ENCODE results near the gene LCNL1. TPM values are rescaled to one million over a fixed set of nuclear protein-coding genes. Genes with fewer than 3 reads are reported as not detected.
"Not testable (repeated sequence)": the region's sequence is repeated elsewhere in the genome, so short reads cannot be mapped to it uniquely, and the experiment has no call there.

LCNL1 gene
- polyA plus RNA-seq, 3 donors from 2014 or later, result not detected

- Mint-ChIP-seq H3K27me3 (ENCODE audit: low read depth in 3 of 3) (peaks cover 20 to 24% (median 21%) of the 10 kb centered on the region in 3 donors), H3K27ac (peak overlapping the region in 1 of 6 donors; percentile 24), H3K4me1 (peaks cover 55 to 66% of the 10 kb centered on the region in 2 donors), H3K4me3 (no peak overlapping the region), H3K9me3 (no peaks in the 10 kb centered on the region), H3K36me3 (no peaks in the 10 kb centered on the region)
- DNase-seq, result no peak
Measured at GRCh38 chr9:137001857-137002645, 19.3 kb downstream of the LCNL1 start.

DNA sequence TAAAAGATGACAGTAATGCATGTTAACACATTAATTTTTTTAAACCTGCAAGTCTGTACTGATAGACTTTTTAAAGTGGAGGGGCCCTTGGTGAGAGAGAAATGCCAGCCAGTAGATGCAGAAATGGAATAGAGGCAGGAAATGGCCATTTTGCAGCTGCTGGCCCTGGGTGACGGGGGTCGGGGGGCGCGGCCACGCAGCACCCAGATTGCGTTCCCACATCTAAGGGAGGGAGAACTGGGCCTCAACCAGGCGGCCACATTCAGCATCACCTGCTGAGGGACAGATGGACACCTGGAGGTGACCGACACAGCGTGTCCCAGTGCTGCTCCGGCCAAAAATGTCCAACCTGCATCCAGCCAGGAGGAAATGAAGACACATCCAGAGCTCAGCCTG lies 19.9 kb downstream of the LCNL1 start:
- H3K4me3 Mint-ChIP-seq, result no peak overlapping the region
- H3K27me3 Mint-ChIP-seq (ENCODE audit: low read depth in 3 of 3), result peaks cover 18 to 19% (median 19%) of the 10 kb centered on the region in 3 donors

GRCh38 chr9:137004285-137004684 lies 21.5 kb downstream of the LCNL1 start:
- peaks cover 8 to 12% (median 9%) of the 10 kb centered on the region in 3 donors for H3K27me3 Mint-ChIP-seq (ENCODE audit: low read depth in 3 of 3)
- peak; percentile 41 to 52 (median 47) for DNase-seq
- H3K4me1 Mint-ChIP-seq, result peaks cover 37 to 44% of the 10 kb centered on the region in 2 donors
- not testable (repeated sequence) for H3K36me3 Mint-ChIP-seq, H3K9me3 Mint-ChIP-seq
- peak overlapping the region in 1 of 5 donors; percentile 32 for H3K4me3 Mint-ChIP-seq
- H3K27ac Mint-ChIP-seq, result peak overlapping the region in 3 of 6 donors; percentile 20 to 76 (median 30)

More for the DNA sequence above, 19.9 kb downstream of the LCNL1 start:
- Mint-ChIP-seq H3K9me3 (no peaks in the 10 kb centered on the region), H3K27ac (peak overlapping the region in 1 of 6 donors; percentile 24), H3K36me3 (no peaks in the 10 kb centered on the region), H3K4me1 (peaks cover 51 to 61% of the 10 kb centered on the region in 2 donors)
- DNase-seq, result no peak

GRCh38 chr9:137006116-137007003 lies 23.6 kb downstream of the LCNL1 start:
- H3K9me3 Mint-ChIP-seq, result no peaks in the 10 kb centered on the region
- H3K4me3 Mint-ChIP-seq, result peak overlapping the region in 4 of 5 donors; percentile 14 to 58 (median 36)
- peak in 1 of 3 donors; percentile 24 for DNase-seq
- H3K4me1 Mint-ChIP-seq, result peaks cover 22 to 23% of the 10 kb centered on the region in 2 donors
- peak overlapping the region; percentile 44 to 77 (median 71) for H3K27ac Mint-ChIP-seq
- H3K27me3 Mint-ChIP-seq (ENCODE audit: low read depth in 3 of 3), result peaks cover 0 to 5% (median 2%) of the 10 kb centered on the region in 3 donors
- no peaks in the 10 kb centered on the region for H3K36me3 Mint-ChIP-seq

- Mint-ChIP-seq H3K9me3 (no peaks in the 10 kb centered on the region), H3K4me3 (no peak overlapping the region), H3K27me3 (ENCODE audit: low read depth in 3 of 3) (peaks cover 0 to 5% (median 2%) of the 10 kb centered on the region in 3 donors), H3K27ac (no peak overlapping the region), H3K4me1 (peaks cover 22% of the 10 kb centered on the region in 2 donors), H3K36me3 (no peaks in the 10 kb centered on the region)
- no peak for DNase-seq
Measured at GRCh38 chr9:137007108-137007815, 24.5 kb downstream of the LCNL1 start.

DNA sequence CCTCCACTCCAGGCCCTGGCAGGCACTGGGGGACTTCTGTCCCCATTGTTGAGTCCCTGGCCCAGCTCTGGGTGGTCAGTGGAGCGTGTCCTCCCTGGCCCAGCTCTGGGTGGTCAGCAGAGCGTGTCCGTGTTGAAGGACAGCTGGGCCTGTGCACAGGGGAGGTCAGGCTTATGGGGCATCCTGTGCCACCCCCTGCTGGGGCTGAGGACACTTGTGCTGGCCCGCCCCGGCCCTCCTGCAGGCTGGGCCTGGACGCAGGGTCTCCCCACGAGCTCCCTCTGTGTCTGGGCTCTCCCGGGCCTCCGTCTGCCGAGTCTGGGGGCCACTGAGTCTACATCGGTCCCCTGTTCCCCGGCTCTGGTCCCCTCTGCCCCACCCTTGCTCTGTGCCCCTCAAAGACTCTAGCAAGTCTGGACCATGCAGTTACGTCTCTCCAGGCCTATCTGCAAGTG lies 25.1 kb downstream of the LCNL1 start:
- Mint-ChIP-seq H3K36me3 (no peaks in the 10 kb centered on the region), H3K4me1 (peaks cover 19 to 22% of the 10 kb centered on the region in 2 donors), H3K9me3 (no peaks in the 10 kb centered on the region), H3K4me3 (no peak overlapping the region), H3K27me3 (ENCODE audit: low read depth in 3 of 3) (peaks cover 0 to 2% (median 2%) of the 10 kb centered on the region in 3 donors), H3K27ac (no peak overlapping the region)
- DNase-seq, result no peak

DNA sequence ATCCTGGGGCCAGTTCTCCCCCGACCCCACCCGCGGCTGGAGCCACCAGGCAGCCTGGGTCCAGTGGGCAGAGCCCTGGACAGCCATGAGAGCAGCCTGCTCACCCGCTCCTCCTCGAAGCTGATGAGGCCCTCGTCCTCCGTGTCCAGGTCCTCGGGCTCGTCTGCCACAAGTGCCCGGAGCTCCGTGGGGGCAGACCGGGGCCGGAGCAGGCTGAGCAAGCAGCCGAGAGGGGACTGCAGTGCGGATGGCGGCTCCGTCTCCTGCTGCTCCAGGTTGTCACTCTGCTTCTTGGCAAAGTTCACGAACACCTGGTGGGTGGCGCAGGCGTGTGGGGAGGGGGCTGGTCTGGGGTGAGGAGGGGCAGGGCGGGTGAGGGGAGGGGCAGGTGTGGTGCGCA lies 25.5 kb downstream of the LCNL1 start:
- no peak for DNase-seq
- Mint-ChIP-seq H3K27me3 (ENCODE audit: low read depth in 3 of 3) (peaks cover 0 to 2% (median 2%) of the 10 kb centered on the region in 3 donors), H3K4me3 (no peak overlapping the region), H3K9me3 (no peaks in the 10 kb centered on the region), H3K27ac (no peak overlapping the region), H3K4me1 (peaks cover 19 to 22% of the 10 kb centered on the region in 2 donors), H3K36me3 (no peaks in the 10 kb centered on the region)

DNA sequence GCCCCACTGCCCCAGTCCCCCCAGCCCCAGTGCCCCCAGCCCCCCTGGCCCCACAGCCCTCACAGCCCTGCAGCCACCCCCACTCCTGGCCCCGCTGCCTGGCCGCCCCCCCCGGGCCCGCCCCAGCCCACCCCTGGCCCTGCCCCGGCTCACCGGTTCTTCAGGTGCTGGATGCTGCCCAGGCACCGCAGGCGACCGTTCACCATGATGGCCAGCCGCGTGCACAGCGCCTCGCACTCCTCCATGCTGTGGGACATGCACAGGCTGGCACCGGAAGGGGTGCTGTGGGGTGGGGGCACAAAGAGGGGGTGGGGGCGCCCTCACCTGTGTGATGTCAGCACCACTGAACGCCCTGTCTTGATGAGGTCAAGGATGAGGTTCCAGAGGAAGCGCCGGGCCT lies 26.4 kb downstream of the LCNL1 start:
- Mint-ChIP-seq H3K36me3 (no peaks in the 10 kb centered on the region), H3K9me3 (no peaks in the 10 kb centered on the region), H3K4me3 (no peak overlapping the region), H3K4me1 (peaks cover 19 to 20% of the 10 kb centered on the region in 2 donors), H3K27ac (no peak overlapping the region), H3K27me3 (ENCODE audit: low read depth in 3 of 3) (peaks cover 0 to 2% (median 2%) of the 10 kb centered on the region in 3 donors)
- DNase-seq, result no peak

DNA sequence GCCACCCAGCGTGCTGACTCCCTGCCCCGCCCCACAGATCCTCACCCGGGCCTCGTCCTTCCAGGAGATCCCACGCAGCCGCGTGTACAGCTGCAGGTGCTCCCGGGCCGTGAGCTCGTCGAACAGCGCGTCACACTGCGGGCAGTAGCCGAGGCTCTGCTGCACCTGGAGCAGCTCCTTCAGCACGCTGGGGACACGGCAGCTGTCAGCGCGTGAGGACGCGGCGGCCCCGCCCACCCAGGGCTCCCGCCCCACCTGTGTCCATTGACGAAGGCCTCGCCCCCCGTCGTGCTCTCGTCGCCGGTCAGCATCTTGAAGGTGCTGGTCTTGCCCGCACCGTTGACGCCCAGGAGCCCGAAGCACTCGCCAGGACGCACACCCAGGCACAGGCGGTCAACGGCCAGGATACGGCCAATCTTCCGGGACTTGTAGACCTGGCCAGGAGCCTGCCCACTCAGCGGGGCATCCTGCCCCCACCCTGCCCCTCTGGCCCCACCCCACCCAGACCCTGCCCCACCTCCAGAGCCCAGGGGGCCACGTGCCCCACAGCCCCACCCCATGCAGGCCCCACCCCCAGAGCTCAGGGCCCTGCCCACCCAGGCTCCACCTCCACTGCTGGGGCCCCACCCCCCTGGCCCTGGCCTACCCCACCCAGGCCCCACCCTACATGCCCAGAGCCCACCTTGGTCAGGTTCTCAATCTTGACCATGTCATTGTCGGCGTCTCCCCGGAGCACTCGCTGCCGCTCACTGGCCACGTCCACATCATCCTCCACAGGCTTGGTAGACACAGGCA lies 27.3 kb downstream of the LCNL1 start:
- H3K4me3 Mint-ChIP-seq, result no peak overlapping the region
- no peak overlapping the region for H3K27ac Mint-ChIP-seq
- no peak for DNase-seq
- H3K36me3 Mint-ChIP-seq, result no peaks in the 10 kb centered on the region
- H3K9me3 Mint-ChIP-seq, result no peaks in the 10 kb centered on the region
- H3K27me3 Mint-ChIP-seq (ENCODE audit: low read depth in 3 of 3), result peaks cover 0 to 2% (median 0%) of the 10 kb centered on the region in 3 donors
- peaks cover 11% of the 10 kb centered on the region in 2 donors for H3K4me1 Mint-ChIP-seq

GRCh38 chr9:137011156-137011555 lies 28.4 kb downstream of the LCNL1 start:
- Mint-ChIP-seq H3K27ac (no peak overlapping the region), H3K4me3 (no peak overlapping the region), H3K27me3 (ENCODE audit: low read depth in 3 of 3) (no peaks in the 10 kb centered on the region), H3K9me3 (no peaks in the 10 kb centered on the region), H3K36me3 (no peaks in the 10 kb centered on the region), H3K4me1 (peaks cover 5% of the 10 kb centered on the region in 2 donors)
- DNase-seq, result no peak

GRCh38 chr9:137011907-137012675 lies 29.3 kb downstream of the LCNL1 start:
- peaks cover 0 to 4% (median 4%) of the 10 kb centered on the region in 3 donors for H3K36me3 Mint-ChIP-seq
- DNase-seq, result no peak
- H3K4me1 Mint-ChIP-seq, result no peaks in the 10 kb centered on the region
- H3K27ac Mint-ChIP-seq, result no peak overlapping the region
- H3K4me3 Mint-ChIP-seq, result no peak overlapping the region
- H3K9me3 Mint-ChIP-seq, result no peaks in the 10 kb centered on the region
- peaks cover 0 to 1% (median 0%) of the 10 kb centered on the region in 3 donors for H3K27me3 Mint-ChIP-seq (ENCODE audit: low read depth in 3 of 3)
